CD4-positive, alpha-beta T cell treated with Interleukin-21 for 1 hour (primary cell): ENCODE results near the gene MUC4.
A peak's percentile ranks its signal among the peaks of the same experiment; 100 is the strongest.
"Not testable (repeated sequence)": the region's sequence is repeated elsewhere in the genome, so short reads cannot be mapped to it uniquely, and the experiment has no call there.

Experiments used
- DNase-seq: peaks from one replicate; pipeline ENCODE4 v3.0.0-alpha.2; 2020

MUC4 gene

GRCh38 chr3:195810455-195810845 is 1.3 kb downstream of the MUC4 start:
- no peak for DNase-seq

GRCh38 chr3:195809796-195810454 is 1.8 kb downstream of the MUC4 start:
- DNase-seq = no peak

- no peak for DNase-seq
Measured at GRCh38 chr3:195809291-195809785, 2.4 kb downstream of the MUC4 start.

GRCh38 chr3:195808741-195809290 is 2.9 kb downstream of the MUC4 start:
- DNase-seq = no peak

GRCh38 chr3:195807681-195808121 is 4.0 kb downstream of the MUC4 start:
- DNase-seq = no peak

GRCh38 chr3:195806916-195807231 is 4.9 kb downstream of the MUC4 start:
- DNase-seq = no peak

GRCh38 chr3:195806211-195806915 is 5.4 kb downstream of the MUC4 start:
- no peak for DNase-seq

- not testable (repeated sequence) for DNase-seq
Measured at GRCh38 chr3:195805588-195805987, 6.1 kb downstream of the MUC4 start.

GRCh38 chr3:195805181-195805580 is 6.5 kb downstream of the MUC4 start:
- DNase-seq = no peak

GRCh38 chr3:195803289-195803908 is 8.3 kb downstream of the MUC4 start:
- no peak for DNase-seq

GRCh38 chr3:195802795-195803194 is 8.9 kb downstream of the MUC4 start:
- peak; percentile 30 for DNase-seq

- peak; percentile 55 for DNase-seq
Measured at GRCh38 chr3:195802261-195802701, 9.4 kb downstream of the MUC4 start.

- DNase-seq = no peak
Measured at GRCh38 chr3:195801251-195802183, 10.2 kb downstream of the MUC4 start.

GRCh38 chr3:195800240-195800639 is 11.5 kb downstream of the MUC4 start:
- no peak for DNase-seq

- no peak for DNase-seq
Measured at GRCh38 chr3:195796795-195797194, 14.9 kb downstream of the MUC4 start.

GRCh38 chr3:195794708-195795107 is 17.0 kb downstream of the MUC4 start:
- no peak for DNase-seq

GRCh38 chr3:195792621-195793020 is 19.1 kb downstream of the MUC4 start:
- DNase-seq = not testable (repeated sequence)

GRCh38 chr3:195790901-195791300 is 20.8 kb downstream of the MUC4 start:
- DNase-seq = no peak

GRCh38 chr3:195788711-195789581 is 22.8 kb downstream of the MUC4 start:
- DNase-seq = no peak

- peak; percentile 36 for DNase-seq
Measured at GRCh38 chr3:195785781-195786405, 25.8 kb downstream of the MUC4 start.

- not testable (repeated sequence) for DNase-seq
Measured at GRCh38 chr3:195784031-195784430, 27.7 kb downstream of the MUC4 start.
